Progenitor cell of endocrine pancreas (in vitro differentiated cells): ENCODE results near the gene CDKN3. TPM values are rescaled to one million over a fixed set of nuclear protein-coding genes. Genes with fewer than 3 reads are reported as not detected.
"Not testable (repeated sequence)": the region's sequence is repeated elsewhere in the genome, so short reads cannot be mapped to it uniquely, and the experiment has no call there.

Experiments
- DNase-seq: peaks from one replicate; pipeline ENCODE4 v3.0.0; 2021; ENCODE audit warnings: low spot score; ENCODE audit not compliant: unreplicated experiment
- H3K27ac Mint-ChIP-seq: 2 replicates; pipeline ENCODE4 v1.8.0; 2021; ENCODE audit warnings: mild to moderate bottlenecking, moderate library complexity, mixed read lengths
- H3K27me3 Mint-ChIP-seq: 2 replicates; pipeline ENCODE4 v1.8.0; 2021; ENCODE audit warnings: mixed read lengths
- H3K36me3 Mint-ChIP-seq: 2 replicates; pipeline ENCODE4 v1.8.0; 2022; ENCODE audit warnings: mixed read lengths; ENCODE audit not compliant: insufficient read depth
- H3K4me1 Mint-ChIP-seq: 2 replicates; pipeline ENCODE4 v1.8.0; 2021; ENCODE audit warnings: low read depth, mixed read lengths
- H3K4me3 Mint-ChIP-seq: 2 replicates; pipeline ENCODE4 v1.8.0; 2021; ENCODE audit warnings: low read depth, mild to moderate bottlenecking, moderate library complexity, mixed read lengths
- H3K9me3 Mint-ChIP-seq: 2 replicates; pipeline ENCODE4 v1.8.0; 2021; ENCODE audit warnings: low read depth, mixed read lengths
- CTCF ChIP-seq: fragments of 200-600 bp; sonication (generic); IDR thresholded peaks from one replicate; pipeline ENCODE4 v1.5.0; 2021; ENCODE audit warnings: antibody characterized with exemption, mild to moderate bottlenecking; ENCODE audit not compliant: unreplicated experiment
- total RNA-seq: library from RNA; stranded (reverse); gene quantifications from 2 replicates; pipeline ENCODE4 v1.2.1, GENCODE V29; 2021

CDKN3 gene
- total RNA-seq, 1 donor from 2014 or later, result 20.5 TPM

- peaks cover 9% of the 10 kb centered on the region for H3K9me3 Mint-ChIP-seq
- H3K36me3 Mint-ChIP-seq, result no peaks in the 10 kb centered on the region
- TF ChIP-seq CTCF, result no peak
- DNase-seq, result no peak
- H3K4me3 Mint-ChIP-seq, result no peak overlapping the region
- H3K27me3 Mint-ChIP-seq, result peaks cover 7% of the 10 kb centered on the region
- H3K4me1 Mint-ChIP-seq, result peaks cover 19% of the 10 kb centered on the region
- H3K27ac Mint-ChIP-seq, result no peak overlapping the region
Measured at GRCh38 chr14:54383835-54384234, 13.0 kb upstream of the CDKN3 start.

GRCh38 chr14:54385556-54385955 lies 11.3 kb upstream of the CDKN3 start:
- no peak for TF ChIP-seq CTCF
- no peaks in the 10 kb centered on the region for H3K36me3 Mint-ChIP-seq
- H3K9me3 Mint-ChIP-seq, result peaks cover under 1% of the 10 kb centered on the region
- DNase-seq, result no peak
- peaks cover 20% of the 10 kb centered on the region for H3K4me1 Mint-ChIP-seq
- peaks cover 7% of the 10 kb centered on the region for H3K27me3 Mint-ChIP-seq
- no peak overlapping the region for H3K4me3 Mint-ChIP-seq
- no peak overlapping the region for H3K27ac Mint-ChIP-seq

GRCh38 chr14:54387328-54387727 lies 9.5 kb upstream of the CDKN3 start:
- H3K4me1 Mint-ChIP-seq, result peaks cover 20% of the 10 kb centered on the region
- TF ChIP-seq CTCF, result no peak
- H3K36me3 Mint-ChIP-seq, result no peaks in the 10 kb centered on the region
- H3K4me3 Mint-ChIP-seq, result no peak overlapping the region
- H3K9me3 Mint-ChIP-seq, result no peaks in the 10 kb centered on the region
- DNase-seq, result no peak
- H3K27ac Mint-ChIP-seq, result no peak overlapping the region
- peaks cover 7% of the 10 kb centered on the region for H3K27me3 Mint-ChIP-seq

GRCh38 chr14:54392131-54392859 lies 4.5 kb upstream of the CDKN3 start:
- no peaks in the 10 kb centered on the region for H3K9me3 Mint-ChIP-seq
- no peak overlapping the region for H3K4me3 Mint-ChIP-seq
- no peak for TF ChIP-seq CTCF
- no peak for DNase-seq
- H3K4me1 Mint-ChIP-seq, result peaks cover 13% of the 10 kb centered on the region
- no peaks in the 10 kb centered on the region for H3K27me3 Mint-ChIP-seq
- H3K27ac Mint-ChIP-seq, result no peak overlapping the region
- H3K36me3 Mint-ChIP-seq, result no peaks in the 10 kb centered on the region

- H3K9me3 Mint-ChIP-seq, DNase-seq, H3K36me3 Mint-ChIP-seq, H3K4me3 Mint-ChIP-seq, H3K27ac Mint-ChIP-seq, H3K27me3 Mint-ChIP-seq: not testable (repeated sequence)
- peaks cover 10% of the 10 kb centered on the region for H3K4me1 Mint-ChIP-seq
Measured at GRCh38 chr14:54392986-54393884, 3.6 kb upstream of the CDKN3 start.
